Keratinocyte (primary cell): ENCODE data around the gene ICA1L. TPM values are rescaled to one million over a fixed set of nuclear protein-coding genes. Genes with fewer than 3 reads are reported as not detected.

Source experiments
- DNase-seq: peaks from one replicate; pipeline ENCODE4 v3.0.0-alpha.2; 2011; ENCODE audit warnings: low read depth, missing footprints, low spot score
- FAIRE-seq: peaks from 2 replicates; lab custom pipeline; 2011; peaks lifted over from hg19 to GRCh38; lab: Jason Lieb, UNC
- H2AFZ ChIP-seq: 2 replicates; pipeline ENCODE4 v1.6.0; 2012; ENCODE audit warnings: low read length, control low read depth, inconsistent platforms; ENCODE audit not compliant: control insufficient read depth
- H3K27ac ChIP-seq: 2 replicates; pipeline ENCODE4 v1.5.1; 2011; ENCODE audit warnings: low read length; ENCODE audit not compliant: control insufficient read depth, insufficient read depth
- H3K27me3 ChIP-seq: 3 replicates; pipeline ENCODE4 v1.6.0; 2011; ENCODE audit warnings: low read length; ENCODE audit not compliant: control insufficient read depth, insufficient read depth; ENCODE audit errors: extremely low read depth
- H3K36me3 ChIP-seq, 2 experiments: 2 replicates in 1 of 2; 3 replicates in 1 of 2; pipeline ENCODE4 v1.5.1; 2011; ENCODE audit warnings: low read length in 2 of 2, mild to moderate bottlenecking in 1 of 2; ENCODE audit not compliant: control insufficient read depth in 2 of 2, insufficient read depth in 2 of 2; ENCODE audit errors: extremely low read depth in 1 of 2
- H3K4me1 ChIP-seq: 3 replicates; pipeline ENCODE4 v1.5.1; 2011; ENCODE audit warnings: low read length; ENCODE audit not compliant: control insufficient read depth, insufficient read depth; ENCODE audit errors: extremely low read depth
- H3K4me2 ChIP-seq: 3 replicates; pipeline ENCODE4 v1.6.0; 2011; ENCODE audit warnings: low read depth, low read length; ENCODE audit not compliant: control insufficient read depth, insufficient read depth; ENCODE audit errors: extremely low read depth
- H3K4me3 ChIP-seq, 3 experiments: fragments of 200-600 bp in 1 of 3; sonication (generic) in 1 of 3; 2 replicates in 2 of 3; 3 replicates in 1 of 3; pipeline ENCODE4 v1.5.1; 2011 to 2016; ENCODE audit warnings: low read length in 3 of 3, mild to moderate bottlenecking in 3 of 3, control low read depth in 2 of 3, inconsistent platforms in 1 of 3, low read depth in 1 of 3, mixed read lengths in 1 of 3, mixed run types in 1 of 3, moderate library complexity in 1 of 3; ENCODE audit not compliant: control insufficient read depth in 2 of 3, insufficient read depth in 2 of 3; ENCODE audit errors: extremely low read depth in 1 of 3
- H3K79me2 ChIP-seq: 2 replicates; pipeline ENCODE4 v1.6.0; 2012; ENCODE audit warnings: low read length; ENCODE audit not compliant: control insufficient read depth, insufficient read depth
- H3K9ac ChIP-seq: 3 replicates; pipeline ENCODE4 v1.6.0; 2011; ENCODE audit warnings: low read length; ENCODE audit not compliant: control insufficient read depth, insufficient read depth; ENCODE audit errors: extremely low read depth
- H3K9me1 ChIP-seq: 3 replicates; pipeline ENCODE4 v1.6.0; 2011; ENCODE audit warnings: low read length; ENCODE audit not compliant: control insufficient read depth, insufficient read depth; ENCODE audit errors: extremely low read depth
- H3K9me3 ChIP-seq: 2 replicates; pipeline ENCODE4 v1.5.1; 2012; ENCODE audit warnings: low read depth, low read length; ENCODE audit not compliant: control insufficient read depth
- H4K20me1 ChIP-seq: 3 replicates; pipeline ENCODE4 v1.6.0; 2011; ENCODE audit warnings: low read length; ENCODE audit not compliant: control insufficient read depth, insufficient read depth; ENCODE audit errors: extremely low read depth
- EZH2 ChIP-seq: IDR thresholded peaks from one replicate; pipeline ENCODE4 v1.6.1; 2012; ENCODE audit warnings: inconsistent platforms, mild to moderate bottlenecking, low read length, moderate library complexity
- dilution Hi-C: fragments of 300-500 bp; cut with MboI; formaldehyde crosslinking; loops from one replicate; pipeline ENCODE4 v1.7.0; 2020; ENCODE audit warnings: low sequenced_read_pairs; ENCODE audit not compliant: extremely low pct_ligation_motif_present
- polyA plus RNA-seq, 5 experiments: library from polyadenylated mRNA; depleted of rRNA in 3 of 5; stranded (reverse) in 3 of 5; stranded (forward) in 1 of 5; unstranded in 1 of 5; fragments of >200 nt; gene quantifications; 1 replicate in 1 of 5; 2 replicates in 3 of 5; 3 replicates in 1 of 5; pipeline versions ENCODE4 v1.2.1 to v1.2.3, GENCODE V29; 2011 to 2012; ENCODE audit warnings: missing spikeins in 2 of 5, low read depth in 1 of 5, low replicate concordance in 1 of 5
- TF ChIP-seq, protein P1 (sequence below), 3 experiments: IDR thresholded peaks in 1 of 3; conservative IDR thresholded peaks in 1 of 3; optimal IDR thresholded peaks in 1 of 3; 2 replicates in 2 of 3; 3 replicates in 1 of 3; pipeline versions ENCODE3 to v1.5.1; 2011; ENCODE audit warnings: low read length in 3 of 3, mild to moderate bottlenecking in 3 of 3, moderate library complexity in 2 of 3, control low read depth in 1 of 3, inconsistent platforms in 1 of 3; ENCODE audit not compliant: insufficient read depth in 2 of 3; ENCODE audit errors: extremely low read depth in 1 of 3

The ICA1L gene
- polyA plus RNA-seq, 1 donor (not counting 4 experiments of a cell fraction or from before 2014, with no cell fraction given): 2.2 TPM

DNA sequence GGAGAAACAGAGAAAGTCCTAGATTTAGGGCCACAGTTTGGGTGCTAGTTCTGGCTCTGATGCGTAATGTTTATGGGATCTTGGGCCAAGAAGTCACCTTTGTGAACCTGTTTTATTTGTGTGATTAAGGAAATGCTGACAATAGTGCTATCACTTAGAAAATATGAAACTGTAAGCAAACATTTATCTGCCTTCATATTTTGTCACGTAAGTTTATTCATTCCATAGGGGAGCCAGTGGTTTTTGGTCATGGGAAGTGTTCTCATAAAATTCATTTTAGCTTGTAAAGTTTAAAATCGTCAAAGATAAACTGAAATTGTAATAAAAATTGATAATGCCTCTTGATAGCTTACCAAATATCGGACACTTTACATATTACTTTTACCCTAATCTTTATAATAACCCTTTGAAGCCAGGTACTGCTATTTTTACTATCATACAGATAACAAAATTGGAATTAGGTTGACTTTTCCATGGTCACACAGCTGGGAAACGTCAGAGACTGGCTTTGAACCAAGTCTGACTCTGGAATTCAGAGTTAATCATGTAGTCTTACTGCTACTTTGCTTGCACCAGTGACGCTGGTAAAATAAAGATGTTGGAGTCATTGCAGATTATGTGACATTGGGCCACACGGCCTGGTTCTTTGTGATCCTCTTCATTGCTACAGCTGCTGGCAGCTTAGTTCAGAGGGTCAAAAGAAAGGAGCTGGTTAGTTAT, 99.7 kb downstream of the ICA1L start:
- no peaks in the 10 kb centered on the region for H3K79me2 ChIP-seq
- TF ChIP-seq, protein P1, sequence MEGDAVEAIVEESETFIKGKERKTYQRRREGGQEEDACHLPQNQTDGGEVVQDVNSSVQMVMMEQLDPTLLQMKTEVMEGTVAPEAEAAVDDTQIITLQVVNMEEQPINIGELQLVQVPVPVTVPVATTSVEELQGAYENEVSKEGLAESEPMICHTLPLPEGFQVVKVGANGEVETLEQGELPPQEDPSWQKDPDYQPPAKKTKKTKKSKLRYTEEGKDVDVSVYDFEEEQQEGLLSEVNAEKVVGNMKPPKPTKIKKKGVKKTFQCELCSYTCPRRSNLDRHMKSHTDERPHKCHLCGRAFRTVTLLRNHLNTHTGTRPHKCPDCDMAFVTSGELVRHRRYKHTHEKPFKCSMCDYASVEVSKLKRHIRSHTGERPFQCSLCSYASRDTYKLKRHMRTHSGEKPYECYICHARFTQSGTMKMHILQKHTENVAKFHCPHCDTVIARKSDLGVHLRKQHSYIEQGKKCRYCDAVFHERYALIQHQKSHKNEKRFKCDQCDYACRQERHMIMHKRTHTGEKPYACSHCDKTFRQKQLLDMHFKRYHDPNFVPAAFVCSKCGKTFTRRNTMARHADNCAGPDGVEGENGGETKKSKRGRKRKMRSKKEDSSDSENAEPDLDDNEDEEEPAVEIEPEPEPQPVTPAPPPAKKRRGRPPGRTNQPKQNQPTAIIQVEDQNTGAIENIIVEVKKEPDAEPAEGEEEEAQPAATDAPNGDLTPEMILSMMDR (optimal IDR thresholded peaks at IDR 0.05 in 1 of 3, IDR thresholded peaks at IDR 0.05 in 1 of 3, conservative IDR thresholded peaks at IDR 0.05 in 1 of 3; ENCODE audit: extremely low read depth in 1 of 3, insufficient read depth in 2 of 3, low read length in 3 of 3): no peak
- no peak for TF ChIP-seq EZH2
- H3K4me3 ChIP-seq: no peak overlapping the region
- dilution Hi-C loops: no loop called here
- no peak overlapping the region for H2AFZ ChIP-seq
- no peak for FAIRE-seq
- H3K36me3 ChIP-seq: no peaks in the 10 kb centered on the region
- no peak overlapping the region for H3K27ac ChIP-seq
- no peak overlapping the region for H3K4me2 ChIP-seq
- H3K27me3 ChIP-seq: no peaks in the 10 kb centered on the region
- DNase-seq: no peak
- no peaks in the 10 kb centered on the region for H3K9me3 ChIP-seq
- H4K20me1 ChIP-seq: no peaks in the 10 kb centered on the region
- no peaks in the 10 kb centered on the region for H3K4me1 ChIP-seq
- H3K9ac ChIP-seq: no peak overlapping the region
- H3K9me1 ChIP-seq: no peaks in the 10 kb centered on the region

DNA sequence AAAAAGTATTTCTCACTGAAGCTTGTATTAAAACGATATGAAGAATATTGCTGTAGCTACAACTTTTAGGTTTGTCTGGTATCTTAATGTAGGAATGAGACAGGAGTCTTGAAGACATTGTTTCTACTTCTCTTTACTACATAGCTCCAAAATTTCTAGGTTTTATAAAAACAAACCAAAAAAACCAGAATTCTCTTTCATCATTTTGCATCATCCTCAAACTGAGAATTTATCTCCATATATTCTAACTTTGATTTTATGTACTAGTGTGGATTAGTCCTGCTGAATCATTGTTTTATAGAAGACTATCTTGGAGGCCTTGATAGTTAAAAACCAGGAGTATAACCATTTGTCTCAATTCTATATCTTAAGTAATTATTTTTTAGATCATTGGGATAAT, 100.2 kb downstream of the ICA1L start:
- dilution Hi-C loops: no loop called here
- no peak for FAIRE-seq
- H3K9me3 ChIP-seq: no peaks in the 10 kb centered on the region
- H2AFZ ChIP-seq: no peak overlapping the region
- no peak for DNase-seq
- no peak overlapping the region for H3K4me2 ChIP-seq
- no peaks in the 10 kb centered on the region for H3K27me3 ChIP-seq
- TF ChIP-seq, protein P1 (optimal IDR thresholded peaks at IDR 0.05 in 1 of 3, IDR thresholded peaks at IDR 0.05 in 1 of 3, conservative IDR thresholded peaks at IDR 0.05 in 1 of 3; ENCODE audit: extremely low read depth in 1 of 3, insufficient read depth in 2 of 3, low read length in 3 of 3): no peak
- TF ChIP-seq EZH2: no peak
- no peaks in the 10 kb centered on the region for H3K36me3 ChIP-seq
- no peak overlapping the region for H3K9ac ChIP-seq
- no peak overlapping the region for H3K4me3 ChIP-seq
- no peaks in the 10 kb centered on the region for H3K4me1 ChIP-seq
- H3K27ac ChIP-seq: no peak overlapping the region
- no peaks in the 10 kb centered on the region for H3K9me1 ChIP-seq
- no peaks in the 10 kb centered on the region for H3K79me2 ChIP-seq
- no peaks in the 10 kb centered on the region for H4K20me1 ChIP-seq
